HepG2 (cell line): ENCODE results near the gene COG1. TPM values are rescaled to one million over a fixed set of nuclear protein-coding genes. Genes with fewer than 3 reads are reported as not detected.
A peak's percentile ranks its signal among the peaks of the same experiment; 100 is the strongest.

ENCODE experiments used
- EEA1 ChIP-seq: sonication (generic); formaldehyde crosslinking; IDR thresholded peaks from 2 replicates; pipeline ENCODE4 v1.5.1; 2020; ENCODE audit warnings: mild to moderate bottlenecking, missing genetic modification reagents, borderline replicate concordance
- HMGXB4 ChIP-seq, 2 experiments: sonication (generic) in 1 of 2; formaldehyde crosslinking in 1 of 2; IDR thresholded peaks; 2 replicates each; pipeline versions ENCODE4 v1.4.0 to v1.6.1; 2018 to 2020; ENCODE audit warnings: missing genetic modification reagents in 2 of 2, borderline replicate concordance in 1 of 2, low read depth in 1 of 2, mild to moderate bottlenecking in 1 of 2, missing biosample characterization in 1 of 2
- MED1 ChIP-seq: sonication (generic); formaldehyde crosslinking; IDR thresholded peaks from 2 replicates; pipeline ENCODE4 v1.4.0; 2020; ENCODE audit warnings: missing genetic modification reagents
- MIER3 ChIP-seq: IDR thresholded peaks from 2 replicates; pipeline ENCODE4 v1.6.1; 2016; ENCODE audit warnings: missing compliant biosample characterization, borderline replicate concordance
- NFE2L1 ChIP-seq: sonication (generic); formaldehyde crosslinking; IDR thresholded peaks from 2 replicates; pipeline ENCODE4 v1.4.0; 2020; ENCODE audit warnings: missing genetic modification reagents, mild to moderate bottlenecking, borderline replicate concordance
- PBX3 ChIP-seq: sonication (generic); formaldehyde crosslinking; IDR thresholded peaks from 2 replicates; pipeline ENCODE4 v1.8.1; 2023; ENCODE audit warnings: missing genetic modification reagents, inconsistent platforms, borderline replicate concordance
- SP1 ChIP-seq, 2 experiments: fragments of 450-650 bp in 1 of 2; sonication (generic) in 1 of 2; formaldehyde crosslinking in 1 of 2; IDR thresholded peaks; 2 replicates each; pipeline versions ENCODE4 v1.4.0 to v1.6.1; 2016 to 2020; ENCODE audit warnings: missing genetic modification reagents in 1 of 2
- SRSF1 ChIP-seq: fragments of 200-400 bp; formaldehyde crosslinking; optimal IDR thresholded peaks from 2 replicates; pipeline ENCODE3; 2017; ENCODE audit warnings: mild to moderate bottlenecking, low read depth, low read length, moderate library complexity
- ZMYM2 ChIP-seq: sonication (generic); formaldehyde crosslinking; IDR thresholded peaks from 2 replicates; pipeline ENCODE4 v1.8.0; 2022; ENCODE audit warnings: mild to moderate bottlenecking, missing genetic modification reagents
- ZNF503 ChIP-seq: sonication (generic); formaldehyde crosslinking; IDR thresholded peaks from 2 replicates; pipeline ENCODE4 v1.4.0; 2020; ENCODE audit warnings: missing genetic modification reagents
- ZNF646 ChIP-seq: sonication (generic); formaldehyde crosslinking; IDR thresholded peaks from 2 replicates; pipeline ENCODE4 v1.9.0; 2021; ENCODE audit warnings: mild to moderate bottlenecking, missing genetic modification reagents
- ZXDC ChIP-seq: sonication (generic); formaldehyde crosslinking; IDR thresholded peaks from 2 replicates; pipeline ENCODE4 v1.5.0; 2020; ENCODE audit warnings: mild to moderate bottlenecking, missing genetic modification reagents
- polyA plus RNA-seq, 8 experiments: library from polyadenylated mRNA; depleted of rRNA in 3 of 8; stranded (reverse) in 7 of 8; unstranded in 1 of 8; fragments of >200 nt; fragmentation: Illumina TruSeq in 4 of 8; extraction: Trizol in 4 of 8; gene quantifications; 2 replicates each; pipeline versions ENCODE4 v1.2.1 to v1.2.3, GENCODE V29; 2011 to 2016; ENCODE audit warnings: low read depth in 4 of 8, missing spikeins in 1 of 8, mixed read lengths in 1 of 8; ENCODE audit not compliant: insufficient read depth in 1 of 8
- total RNA-seq, 5 experiments: library from RNA; depleted of rRNA; stranded (reverse); fragments of >200 nt; fragmentation: Illumina TruSeq; extraction: Trizol; gene quantifications; 2 replicates each; pipeline ENCODE4 v1.2.3, GENCODE V29; 2016; ENCODE audit warnings: low read depth in 1 of 5

The COG1 gene
- total and polyA plus RNA-seq, 2 of the 13 experiments (the other 11 are each of a cell fraction or from before 2014, with no cell fraction given), result 36.6 to 39.7 TPM

- TF ChIP-seq ZXDC (peak; percentile 89; the same call in 1 of the 2 replicates), EEA1 (CRISPR knock-in tag) (no peak), MED1 (CRISPR knock-in tag) (peak; percentile 21; the same call in 1 of the 2 replicates), NFE2L1 (CRISPR knock-in tag) (no peak), HMGXB4 (CRISPR knock-in tag; IDR thresholded peaks at IDR 0.05; ENCODE audit: borderline replicate concordance in 1 of 2, low read depth in 1 of 2) (peak; percentile 20 to 68; a peak in 2 of 4 replicates), SRSF1 (no peak), ZMYM2 (CRISPR knock-in tag) (peak; percentile 46; the same call in 1 of the 2 replicates), MIER3 (peak; percentile 18; the same call in 1 of the 2 replicates), ZNF646 (CRISPR knock-in tag) (no peak), SP1 (IDR thresholded peaks at IDR 0.05) (no peak), SP1 (CRISPR knock-in tag; IDR thresholded peaks at IDR 0.05) (peak; percentile 55; the same call in 1 of the 2 replicates), PBX3 (CRISPR knock-in tag) (no peak), ZNF503 (CRISPR knock-in tag) (peak; percentile 5; the same call in 1 of the 2 replicates)
Observed at GRCh38 chr17:73192206-73192893, 505 bp upstream of the COG1 start (continued).
